GM18867 (cell line): ENCODE data around the gene ADAMTSL2.

Source experiments
- ATAC-seq: cut with Tn5 transposase; IDR thresholded peaks from one replicate; pipeline ENCODE4 v1.9.1; 2021; ENCODE audit warnings: mild to moderate bottlenecking, moderate library complexity; ENCODE audit not compliant: unreplicated experiment

ADAMTSL2 gene

GRCh38 chr9:133584559-133585476, 50.3 kb downstream of the ADAMTSL2 start:
- no peak for ATAC-seq

GRCh38 chr9:133585481-133586351, 51.2 kb downstream of the ADAMTSL2 start:
- no peak for ATAC-seq

GRCh38 chr9:133587051-133587450, 52.5 kb downstream of the ADAMTSL2 start:
- no peak for ATAC-seq

- no peak for ATAC-seq
Observed at GRCh38 chr9:133587466-133587865, 53.0 kb downstream of the ADAMTSL2 start.

GRCh38 chr9:133589454-133590227, 55.1 kb downstream of the ADAMTSL2 start:
- no peak for ATAC-seq

GRCh38 chr9:133590231-133590855, 55.8 kb downstream of the ADAMTSL2 start:
- ATAC-seq: no peak

GRCh38 chr9:133591116-133591910, 56.8 kb downstream of the ADAMTSL2 start:
- ATAC-seq: no peak

GRCh38 chr9:133591985-133592384, 57.5 kb downstream of the ADAMTSL2 start:
- no peak for ATAC-seq

GRCh38 chr9:133592731-133593409, 58.4 kb downstream of the ADAMTSL2 start:
- ATAC-seq: no peak

GRCh38 chr9:133593587-133594253, 59.2 kb downstream of the ADAMTSL2 start:
- ATAC-seq: no peak

- ATAC-seq: no peak
Observed at GRCh38 chr9:133594310-133594709, 59.8 kb downstream of the ADAMTSL2 start.

- ATAC-seq: no peak
Observed at GRCh38 chr9:133595910-133596309, 61.4 kb downstream of the ADAMTSL2 start.

GRCh38 chr9:133597316-133597957, 62.9 kb downstream of the ADAMTSL2 start:
- ATAC-seq: no peak

- ATAC-seq: no peak
Observed at GRCh38 chr9:133598978-133599377, 64.5 kb downstream of the ADAMTSL2 start.

GRCh38 chr9:133599470-133600173, 65.1 kb downstream of the ADAMTSL2 start:
- no peak for ATAC-seq

GRCh38 chr9:133600739-133601138, 66.2 kb downstream of the ADAMTSL2 start:
- no peak for ATAC-seq

- no peak for ATAC-seq
Observed at GRCh38 chr9:133601746-133602145, 67.2 kb downstream of the ADAMTSL2 start.
